ENCODE measurements around the gene ST14.

Gene ST14

DNA sequence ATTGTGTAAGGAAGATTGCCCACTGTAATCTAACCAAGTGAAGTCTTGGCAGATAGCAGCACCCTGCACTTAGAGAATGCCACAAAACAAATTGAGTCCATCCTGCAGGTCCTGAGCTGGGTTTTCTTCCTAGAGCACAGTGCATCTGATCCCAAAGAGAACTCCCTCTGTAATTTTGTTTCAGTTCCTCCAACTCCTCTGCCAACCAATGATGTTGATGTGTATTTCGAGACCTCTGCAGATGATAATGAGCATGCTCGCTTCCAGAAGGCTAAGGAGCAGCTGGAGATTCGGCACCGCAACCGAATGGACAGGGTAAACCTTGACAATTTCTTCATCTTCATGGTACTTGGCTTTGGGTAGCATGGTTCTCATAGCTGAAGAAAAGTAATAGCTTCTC is 33.1 kb upstream of the ST14 start:
- TF ChIP-seq, protein P1, sequence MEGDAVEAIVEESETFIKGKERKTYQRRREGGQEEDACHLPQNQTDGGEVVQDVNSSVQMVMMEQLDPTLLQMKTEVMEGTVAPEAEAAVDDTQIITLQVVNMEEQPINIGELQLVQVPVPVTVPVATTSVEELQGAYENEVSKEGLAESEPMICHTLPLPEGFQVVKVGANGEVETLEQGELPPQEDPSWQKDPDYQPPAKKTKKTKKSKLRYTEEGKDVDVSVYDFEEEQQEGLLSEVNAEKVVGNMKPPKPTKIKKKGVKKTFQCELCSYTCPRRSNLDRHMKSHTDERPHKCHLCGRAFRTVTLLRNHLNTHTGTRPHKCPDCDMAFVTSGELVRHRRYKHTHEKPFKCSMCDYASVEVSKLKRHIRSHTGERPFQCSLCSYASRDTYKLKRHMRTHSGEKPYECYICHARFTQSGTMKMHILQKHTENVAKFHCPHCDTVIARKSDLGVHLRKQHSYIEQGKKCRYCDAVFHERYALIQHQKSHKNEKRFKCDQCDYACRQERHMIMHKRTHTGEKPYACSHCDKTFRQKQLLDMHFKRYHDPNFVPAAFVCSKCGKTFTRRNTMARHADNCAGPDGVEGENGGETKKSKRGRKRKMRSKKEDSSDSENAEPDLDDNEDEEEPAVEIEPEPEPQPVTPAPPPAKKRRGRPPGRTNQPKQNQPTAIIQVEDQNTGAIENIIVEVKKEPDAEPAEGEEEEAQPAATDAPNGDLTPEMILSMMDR (conservative IDR thresholded peaks at IDR 0.05) = no peak
- no peak overlapping the region for H3K27ac ChIP-seq

DNA sequence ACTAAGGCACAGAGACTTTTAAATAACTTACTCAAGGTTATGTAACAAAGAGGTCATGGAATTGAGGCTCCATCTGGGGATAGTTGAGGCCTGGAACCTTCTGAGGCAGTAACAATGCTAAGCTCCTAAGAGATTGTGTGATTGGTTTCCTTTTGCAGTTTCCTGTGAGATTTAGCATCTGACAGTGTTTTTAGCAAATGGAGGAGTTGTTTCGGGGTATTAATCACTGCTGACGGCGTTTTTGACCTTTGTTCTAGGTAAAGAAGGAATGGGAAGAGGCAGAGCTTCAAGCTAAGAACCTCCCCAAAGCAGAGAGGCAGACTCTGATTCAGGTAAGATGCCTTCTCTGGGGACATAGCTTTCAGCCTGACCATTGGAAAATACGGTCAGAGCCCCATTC is 32.1 kb upstream of the ST14 start:
- TF ChIP-seq, protein P1 (conservative IDR thresholded peaks at IDR 0.05) = no peak
- no peak overlapping the region for H3K27ac ChIP-seq

DNA sequence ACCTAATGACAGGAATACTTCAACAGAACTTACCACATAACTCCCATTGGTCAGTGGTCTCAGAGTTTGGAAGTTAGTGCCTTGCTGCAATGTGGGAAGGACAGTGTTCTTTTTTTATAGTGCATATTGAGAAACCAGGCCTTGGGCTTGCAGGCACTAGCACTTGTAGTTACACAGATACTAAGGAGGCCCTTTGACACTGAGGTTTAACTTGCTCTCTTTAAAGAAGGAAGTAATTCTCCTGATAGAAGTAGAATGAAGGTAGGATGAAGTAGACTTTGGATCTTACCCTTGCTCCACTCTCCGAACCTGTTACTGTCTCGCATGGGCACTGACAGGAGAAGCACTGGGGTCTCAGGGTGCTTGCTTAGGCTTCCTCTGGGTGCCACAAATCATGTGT is 31.0 kb upstream of the ST14 start:
- no peak overlapping the region for H3K27ac ChIP-seq
- TF ChIP-seq, protein P1 (conservative IDR thresholded peaks at IDR 0.05) = no peak

DNA sequence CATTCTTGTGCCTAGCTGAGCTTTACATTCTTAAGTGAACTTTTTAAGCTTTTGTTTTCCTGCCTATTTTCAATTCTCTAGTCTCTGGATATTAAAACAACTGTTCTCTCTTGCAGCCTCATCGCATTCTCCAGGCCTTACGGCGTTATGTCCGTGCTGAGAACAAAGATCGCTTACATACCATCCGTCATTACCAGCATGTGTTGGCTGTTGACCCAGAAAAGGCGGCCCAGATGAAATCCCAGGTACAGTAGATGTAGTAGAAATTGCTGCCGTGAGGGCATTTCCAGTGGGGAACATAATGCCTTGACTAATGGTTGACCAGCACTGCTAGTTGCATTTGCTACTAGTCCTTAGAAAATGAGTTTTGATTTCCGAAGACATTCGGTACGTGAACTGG is 29.7 kb upstream of the ST14 start:
- no peak overlapping the region; the same call in 1 of the 2 replicates for H3K27ac ChIP-seq
- TF ChIP-seq, protein P1 (conservative IDR thresholded peaks at IDR 0.05) = no peak

DNA sequence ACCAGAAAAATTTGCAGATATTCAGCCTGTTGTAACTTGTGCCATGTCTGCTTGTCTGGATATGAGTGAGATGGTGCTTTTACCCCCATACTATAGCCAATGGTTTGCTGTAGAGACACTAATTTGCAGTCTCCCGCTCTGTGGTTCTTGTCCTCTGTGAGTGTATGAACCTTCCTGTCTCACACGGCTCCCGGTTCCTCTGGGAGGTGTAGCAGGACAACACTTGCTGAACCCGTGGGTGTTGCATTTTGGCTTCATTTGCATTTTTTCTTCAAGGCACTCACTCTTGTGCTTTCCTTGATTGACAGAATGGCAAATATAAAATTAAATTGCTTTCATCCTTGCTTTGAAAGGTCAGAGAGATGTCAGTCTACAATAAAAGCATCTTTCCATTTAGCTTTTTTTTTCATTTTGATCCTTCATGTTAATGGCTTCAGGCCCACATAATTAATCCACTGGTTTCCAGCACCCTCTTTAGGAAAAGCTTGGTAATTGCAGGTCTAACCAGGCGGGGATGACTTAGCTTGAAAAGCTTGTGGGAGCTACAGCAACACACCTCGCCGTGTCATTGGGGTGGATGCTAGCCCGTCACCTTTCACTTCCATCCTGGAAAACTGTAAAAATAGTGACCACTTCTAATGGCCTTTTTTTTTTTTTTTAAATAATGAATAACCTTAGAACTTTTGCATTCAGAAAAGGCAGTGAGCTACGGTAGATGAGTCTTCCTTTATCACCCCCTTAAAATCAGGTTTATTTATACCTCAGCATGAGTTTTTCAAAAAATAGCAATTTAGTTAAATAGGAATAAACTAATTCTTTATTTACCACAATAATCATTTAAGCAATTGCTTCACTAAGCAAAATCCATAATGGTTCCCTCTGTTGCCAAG is 27.4 kb upstream of the ST14 start:
- peak overlapping the region; percentile 22; the same call in 1 of the 2 replicates for H3K27ac ChIP-seq
- TF ChIP-seq, protein P1 (conservative IDR thresholded peaks at IDR 0.05) = peak; percentile 94

DNA sequence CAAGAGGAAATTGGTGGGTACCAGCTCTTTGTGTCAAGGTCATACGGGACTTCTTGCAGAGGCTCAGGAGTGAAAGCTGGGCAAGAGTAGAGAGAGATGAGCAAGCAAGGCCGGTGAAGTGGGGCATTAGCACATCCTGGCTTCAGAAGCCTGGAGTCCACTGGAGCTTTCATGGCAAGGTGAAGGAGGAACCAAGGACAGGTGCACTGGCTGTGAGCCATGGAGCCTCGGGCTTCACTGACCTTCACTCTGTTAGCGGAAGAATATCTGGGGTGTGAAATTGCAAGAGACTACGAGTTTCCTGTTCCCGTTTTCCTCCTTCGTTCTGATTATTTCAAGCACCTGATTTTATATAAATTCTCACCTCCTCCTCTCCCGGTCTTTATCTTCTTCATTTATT is 25.9 kb upstream of the ST14 start:
- TF ChIP-seq, protein P1 (conservative IDR thresholded peaks at IDR 0.05) = no peak
- no peak overlapping the region for H3K27ac ChIP-seq

DNA sequence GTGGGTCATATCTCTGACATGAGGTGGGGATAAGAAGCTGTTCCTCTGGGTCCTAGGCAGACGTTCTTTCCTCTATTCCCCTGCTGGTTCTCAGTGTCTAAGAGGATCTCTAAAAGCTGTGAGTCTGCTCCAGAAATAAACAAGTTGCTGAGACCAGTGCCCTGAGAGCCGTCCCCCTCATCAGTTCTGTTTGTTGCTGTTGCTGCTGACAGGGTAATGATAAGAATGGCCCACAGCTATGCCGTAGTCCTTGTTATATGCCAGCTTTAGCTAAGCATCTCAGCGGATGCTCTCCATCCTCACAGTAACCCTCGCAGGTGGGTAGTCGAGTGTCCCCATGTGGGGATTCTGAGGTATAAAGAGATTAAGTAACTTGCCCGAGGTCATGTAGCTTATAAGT is 23.5 kb upstream of the ST14 start:
- TF ChIP-seq, protein P1 (conservative IDR thresholded peaks at IDR 0.05) = no peak
- no peak overlapping the region for H3K27ac ChIP-seq
